Uterus (tissue), 4 donors: Measurements from ENCODE around the gene OSBPL1A. TPM values are rescaled to one million over a fixed set of nuclear protein-coding genes. Genes with fewer than 3 reads are reported as not detected.

Experiments
- DNase-seq, 2 donors: peaks; one replicate each; pipeline ENCODE4 v3.0.0-alpha.2; 2019 to 2020
- H3K27ac ChIP-seq, 2 donors: fragments of 200-600 bp; sonication (generic); 1 replicate in 1 of 2; 2 replicates in 1 of 2; pipeline ENCODE4 v1.5.1; 2016 to 2018
- H3K27me3 ChIP-seq, 2 donors: fragments of 200-600 bp; sonication (generic); one replicate each; pipeline ENCODE4 v1.5.1; 2018 to 2019; ENCODE audit warnings: control low read depth in 1 of 2
- H3K36me3 ChIP-seq, 2 donors: fragments of 200-600 bp; sonication (generic); one replicate each; pipeline ENCODE4 v1.5.1; 2019; ENCODE audit warnings: control low read depth in 1 of 2
- H3K4me1 ChIP-seq, 2 donors: fragments of 200-600 bp; sonication (generic); one replicate each; pipeline ENCODE4 v1.5.1; 2018 to 2019; ENCODE audit warnings: control low read depth in 1 of 2
- H3K4me3 ChIP-seq, 2 donors: fragments of 200-600 bp; sonication (generic); 1 replicate in 1 of 2; 2 replicates in 1 of 2; pipeline ENCODE4 v1.5.1; 2018 to 2019; ENCODE audit warnings: mild to moderate bottlenecking in 1 of 2
- H3K9me3 ChIP-seq, 2 donors: fragments of 200-600 bp; sonication (generic); one replicate each; pipeline ENCODE4 v1.5.1; 2019; ENCODE audit warnings: control low read depth in 1 of 2
- POLR2A ChIP-seq, 2 donors: fragments of 450-650 bp; IDR thresholded peaks; one replicate each; pipeline ENCODE4 v1.6.1; 2016; ENCODE audit warnings: antibody characterized with exemption in 2 of 2, mild to moderate bottlenecking in 1 of 2, moderate library complexity in 1 of 2
- intact Hi-C: fragments of 100-400 bp; cut with DNase I; formaldehyde crosslinking; loops from one replicate; pipeline ENCODE4 v1.15.1; 2023; ENCODE audit warnings: low total_unique reads
- total RNA-seq, 4 donors: library from RNA; depleted of rRNA in 3 of 4; stranded (reverse); fragments of >200 nt in 3 of 4; gene quantifications; one replicate each; pipeline versions ENCODE4 v1.1.0 to v1.2.4, GENCODE V29; 2014 to 2023
- TF ChIP-seq, protein P1 (sequence below), 4 experiments: fragments of 200-600 bp in 2 of 4; fragments of 450-650 bp in 2 of 4; sonication (generic) in 2 of 4; IDR thresholded peaks; one replicate each; pipeline ENCODE4 v1.5.1; 2016 to 2019; ENCODE audit warnings: antibody characterized with exemption in 4 of 4, mild to moderate bottlenecking in 2 of 4, moderate library complexity in 1 of 4
- donor health status: DM: yes; HTN: yes; CAD: no.

Gene OSBPL1A
- total RNA-seq, 4 donors from 2014 or later: 49.4 to 72.4 (median 62.5) TPM

DNA sequence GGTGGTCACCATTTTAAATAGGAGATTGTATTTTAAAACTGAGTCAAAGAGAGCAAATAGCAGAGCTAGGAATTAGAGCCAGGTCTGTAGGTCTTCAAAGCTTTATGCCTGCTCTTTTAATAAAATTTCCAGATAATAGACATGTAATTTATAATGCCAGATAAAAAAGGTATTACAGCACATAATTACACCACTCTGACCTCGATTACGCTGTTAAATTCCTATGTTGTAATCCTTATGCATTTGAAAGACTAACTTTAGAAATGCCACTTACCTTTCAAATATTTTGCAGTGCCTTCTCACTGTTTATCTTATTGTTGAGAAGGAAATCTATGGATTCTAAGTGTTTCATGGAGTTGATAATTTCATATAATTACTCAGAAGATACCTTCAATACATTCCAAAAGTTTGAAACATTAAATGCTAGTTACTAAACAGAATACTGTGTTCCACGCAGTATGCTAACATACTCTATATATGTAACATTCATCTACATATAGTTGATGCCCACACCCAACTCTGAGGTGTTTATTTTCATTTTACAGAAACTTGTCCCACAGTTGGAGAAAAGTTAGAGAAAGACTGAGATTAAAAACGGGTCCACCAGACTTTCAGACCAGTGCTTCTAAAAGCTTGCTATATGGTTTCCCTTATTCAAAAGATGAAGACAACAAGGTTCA lies 120.0 kb downstream of the OSBPL1A start:
- DNase-seq: no peak
- intact Hi-C loops: no loop called here
- no peaks in the 10 kb centered on the region for H3K36me3 ChIP-seq
- H3K27ac ChIP-seq: no peak overlapping the region
- no peaks in the 10 kb centered on the region for H3K27me3 ChIP-seq
- no peak for TF ChIP-seq POLR2A (IDR thresholded peaks at IDR 0.05)
- TF ChIP-seq, protein P1, sequence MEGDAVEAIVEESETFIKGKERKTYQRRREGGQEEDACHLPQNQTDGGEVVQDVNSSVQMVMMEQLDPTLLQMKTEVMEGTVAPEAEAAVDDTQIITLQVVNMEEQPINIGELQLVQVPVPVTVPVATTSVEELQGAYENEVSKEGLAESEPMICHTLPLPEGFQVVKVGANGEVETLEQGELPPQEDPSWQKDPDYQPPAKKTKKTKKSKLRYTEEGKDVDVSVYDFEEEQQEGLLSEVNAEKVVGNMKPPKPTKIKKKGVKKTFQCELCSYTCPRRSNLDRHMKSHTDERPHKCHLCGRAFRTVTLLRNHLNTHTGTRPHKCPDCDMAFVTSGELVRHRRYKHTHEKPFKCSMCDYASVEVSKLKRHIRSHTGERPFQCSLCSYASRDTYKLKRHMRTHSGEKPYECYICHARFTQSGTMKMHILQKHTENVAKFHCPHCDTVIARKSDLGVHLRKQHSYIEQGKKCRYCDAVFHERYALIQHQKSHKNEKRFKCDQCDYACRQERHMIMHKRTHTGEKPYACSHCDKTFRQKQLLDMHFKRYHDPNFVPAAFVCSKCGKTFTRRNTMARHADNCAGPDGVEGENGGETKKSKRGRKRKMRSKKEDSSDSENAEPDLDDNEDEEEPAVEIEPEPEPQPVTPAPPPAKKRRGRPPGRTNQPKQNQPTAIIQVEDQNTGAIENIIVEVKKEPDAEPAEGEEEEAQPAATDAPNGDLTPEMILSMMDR (IDR thresholded peaks at IDR 0.05): no peak
- no peaks in the 10 kb centered on the region for H3K9me3 ChIP-seq
- H3K4me3 ChIP-seq: no peak overlapping the region
- peaks cover 0 to 6% of the 10 kb centered on the region in 2 donors for H3K4me1 ChIP-seq

DNA sequence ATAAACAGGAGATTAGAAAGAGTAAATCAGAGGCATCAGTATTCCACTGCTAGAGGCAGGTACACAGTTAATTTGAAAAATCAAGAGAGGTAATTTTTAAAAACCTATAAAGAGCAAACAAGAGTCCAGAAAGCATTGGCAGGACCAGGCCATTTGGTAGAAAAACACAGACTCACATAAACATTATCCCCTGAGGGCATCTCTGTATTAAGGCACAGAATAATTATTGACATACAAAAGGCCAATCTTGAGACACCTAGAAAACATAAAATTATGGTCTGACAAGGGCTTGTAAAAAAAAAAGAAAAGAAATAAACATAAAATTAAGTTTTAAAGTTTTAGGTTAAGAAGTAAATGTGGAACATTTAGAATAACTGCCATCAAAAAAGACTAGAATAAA lies 120.6 kb downstream of the OSBPL1A start:
- TF ChIP-seq, protein P1 (IDR thresholded peaks at IDR 0.05): no peak
- TF ChIP-seq POLR2A (IDR thresholded peaks at IDR 0.05): no peak
- H3K4me1 ChIP-seq: peaks cover 0 to 6% of the 10 kb centered on the region in 2 donors
- H3K36me3 ChIP-seq: no peaks in the 10 kb centered on the region
- DNase-seq: no peak
- no peak overlapping the region for H3K27ac ChIP-seq
- intact Hi-C loops: no loop called here
- H3K4me3 ChIP-seq: no peak overlapping the region
- no peaks in the 10 kb centered on the region for H3K27me3 ChIP-seq
- H3K9me3 ChIP-seq: no peaks in the 10 kb centered on the region

DNA sequence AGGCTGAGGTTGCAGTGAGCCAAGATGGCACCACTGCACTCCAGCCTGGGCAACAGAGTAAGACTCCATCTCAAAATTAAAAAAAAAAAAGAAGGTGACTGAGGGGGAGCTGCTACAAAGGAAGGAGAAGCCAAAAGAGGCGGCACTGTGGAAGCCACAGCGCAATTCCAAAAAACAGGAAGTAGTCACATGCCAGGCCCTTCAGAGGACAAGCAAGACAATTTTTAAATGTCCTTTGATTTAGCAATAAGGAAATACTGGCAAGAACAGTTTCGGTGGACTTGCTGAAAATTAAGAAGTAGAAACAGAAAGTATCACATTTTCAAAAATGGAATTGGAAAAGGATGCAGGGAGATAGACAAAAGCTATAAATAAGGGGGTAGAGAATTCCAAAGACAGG lies 122.8 kb downstream of the OSBPL1A start:
- TF ChIP-seq, protein P1 (IDR thresholded peaks at IDR 0.05): no peak
- no peak for TF ChIP-seq POLR2A (IDR thresholded peaks at IDR 0.05)
- Histone ChIP-seq H3K36me3 (no peaks in the 10 kb centered on the region), H3K4me1 (peaks cover 0 to 6% of the 10 kb centered on the region in 2 donors), H3K27ac (peak overlapping the region; percentile 3 to 53), H3K4me3 (no peak overlapping the region), H3K27me3 (no peaks in the 10 kb centered on the region), H3K9me3 (no peaks in the 10 kb centered on the region)
- peak in 1 of 2 donors; percentile 28 for DNase-seq
- intact Hi-C loops: no loop called here

DNA sequence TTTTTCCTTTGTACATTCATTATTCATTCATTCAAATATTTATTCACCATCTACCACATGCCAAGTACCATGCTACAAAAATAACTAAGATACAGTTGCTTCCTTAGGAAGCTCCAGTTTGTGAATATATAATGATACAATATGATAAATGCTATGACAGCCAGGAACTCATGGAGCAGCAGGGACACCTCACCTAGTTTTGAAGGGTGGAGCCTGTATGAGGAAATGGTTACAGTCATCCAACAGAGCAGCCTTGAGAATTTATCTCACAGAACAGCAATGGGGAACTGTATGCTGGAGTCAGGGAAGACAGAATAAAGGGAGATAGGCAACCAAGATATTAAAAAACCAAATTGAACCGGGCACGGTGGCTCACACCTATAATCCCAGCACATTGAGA lies 124.0 kb downstream of the OSBPL1A start:
- TF ChIP-seq, protein P1 (IDR thresholded peaks at IDR 0.05): no peak
- TF ChIP-seq POLR2A (IDR thresholded peaks at IDR 0.05): no peak
- H3K4me1 ChIP-seq: peaks cover 0 to 6% of the 10 kb centered on the region in 2 donors
- H3K27me3 ChIP-seq: no peaks in the 10 kb centered on the region
- H3K4me3 ChIP-seq: no peak overlapping the region
- H3K9me3 ChIP-seq: no peaks in the 10 kb centered on the region
- no peaks in the 10 kb centered on the region for H3K36me3 ChIP-seq
- DNase-seq: no peak
- intact Hi-C loops: no loop called here
- H3K27ac ChIP-seq: peak overlapping the region in 1 of 2 donors; percentile 95

DNA sequence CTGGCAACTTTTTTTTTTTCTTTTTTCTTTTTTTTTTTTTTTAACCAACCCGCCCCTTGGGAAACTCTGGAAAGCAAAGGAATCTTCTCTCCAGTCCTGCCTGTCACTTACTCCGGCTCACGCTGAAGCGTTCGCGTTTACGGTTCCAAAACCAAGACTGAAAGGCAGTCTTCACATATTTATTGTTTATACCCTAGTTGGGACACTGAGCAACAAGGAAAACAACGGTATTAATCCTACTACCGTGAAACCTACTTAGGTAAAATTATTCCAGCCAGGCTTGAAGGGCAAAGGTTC lies 125.4 kb downstream of the OSBPL1A start:
- peaks cover 0 to 6% of the 10 kb centered on the region in 2 donors for H3K4me1 ChIP-seq
- peak overlapping the region; percentile 68 to 72 for H3K4me3 ChIP-seq
- intact Hi-C loops: no loop called here
- no peaks in the 10 kb centered on the region for H3K36me3 ChIP-seq
- TF ChIP-seq, protein P1 (IDR thresholded peaks at IDR 0.05): peak in 1 of 4 experiments; percentile 5
- TF ChIP-seq POLR2A (IDR thresholded peaks at IDR 0.05): no peak
- no peak for DNase-seq
- H3K27me3 ChIP-seq: no peaks in the 10 kb centered on the region
- peaks cover 0 to 5% of the 10 kb centered on the region in 2 donors for H3K9me3 ChIP-seq
- H3K27ac ChIP-seq: peak overlapping the region; percentile 95 to 96
